ENCODE data around the gene SLC49A3. TPM values are rescaled to one million over a fixed set of nuclear protein-coding genes. Genes with fewer than 3 reads are reported as not detected.

Gene SLC49A3
- total and polyA plus RNA-seq, 2 of the 13 experiments (the other 11 are each of a cell fraction or from before 2014, with no cell fraction given), result 0.07 to 0.17 TPM

DNA sequence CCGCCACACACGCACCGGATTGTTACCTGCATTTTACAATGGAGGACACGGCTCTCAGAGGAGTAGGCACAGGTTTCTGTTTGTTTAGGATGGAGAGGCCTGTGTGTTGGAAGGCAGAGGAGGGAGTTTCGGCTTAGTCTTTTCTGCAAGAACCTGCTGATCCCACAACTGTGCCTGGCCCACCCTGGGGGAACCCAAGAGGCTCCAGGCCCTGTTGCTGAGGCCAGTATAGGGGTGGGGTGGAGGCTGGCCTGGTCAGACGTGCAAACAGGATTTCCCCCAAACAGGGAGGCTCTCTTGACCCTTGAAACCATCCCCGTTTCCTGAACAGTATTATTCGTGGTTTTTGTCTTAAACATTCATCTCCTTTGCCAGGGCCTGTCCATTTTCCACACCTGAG, 772 bp upstream of the SLC49A3 start:
- POLR2A ChIA-PET, result no interaction called here
- 8% methylated on average over 4 of the region's 8 CpGs for WGBS (ENCODE audit: low lambda C conversion rate)

More for the DNA sequence above, 772 bp upstream of the SLC49A3 start:
- no peaks in the 10 kb centered on the region for H3K9me3 ChIP-seq (ENCODE audit: low read length)
- CTCF ChIA-PET (ENCODE audit: low intra/inter-chr PET ratio, low total read pairs), result no interaction called here
- H3K27me3 ChIP-seq (ENCODE audit: control insufficient read depth in 1 of 2, insufficient read depth in 2 of 2, low read length in 2 of 2), result peaks cover 3 to 21% of the 10 kb centered on the region in 2 experiments; a peak in 3 of 5 replicates
- FAIRE-seq (no peak), DNase-seq (ENCODE audit: low spot score) (no peak), ATAC-seq (no peak)
- H3K27ac ChIP-seq (ENCODE audit: extremely low read length, insufficient read depth, low read length), result no peak overlapping the region
- intact Hi-C loops (cut with micrococcal nuclease; ENCODE audit: unreplicated experiment), result loop anchor here (5.0 kb wide), 1 partner anchor 33 kb away; no protein-coding TSS in a partner anchor
- no peak overlapping the region for H2AFZ ChIP-seq (ENCODE audit: low read length)
- no peaks in the 10 kb centered on the region for H4K20me1 ChIP-seq (ENCODE audit: insufficient read depth, low read length)
- no peaks in the 10 kb centered on the region for H3K79me2 ChIP-seq (ENCODE audit: insufficient read depth, low read length)
- H3K4me2 ChIP-seq (ENCODE audit: low read depth, low read length), result peak overlapping the region; percentile 14
- no peaks in the 10 kb centered on the region for H3K36me3 ChIP-seq (replicated peaks in 1 of 2; ENCODE audit: control insufficient read depth in 1 of 2, insufficient read depth in 2 of 2, low read length in 2 of 2)
- H3K9ac ChIP-seq (ENCODE audit: insufficient read depth, low read depth, low read length), result no peak overlapping the region
- BruUV-seq (replicated peaks), result no TSS peak
- H3K4me3 ChIP-seq (replicated peaks in 1 of 3; ENCODE audit: insufficient read depth in 1 of 3, low read depth in 2 of 3, low read length in 3 of 3), result no peak overlapping the region
- H3K4me1 ChIP-seq (ENCODE audit: insufficient read depth, low read length), result peaks cover 72% of the 10 kb centered on the region
- TF ChIP-seq ZNF431 (CRISPR knock-in tag; IDR thresholded peaks at IDR 0.05; ENCODE audit: borderline replicate concordance, low read depth) (0 out of 2 replicates have a peak, but pooled peaks have one; percentile 2), HNRNPUL1 (IDR thresholded peaks at IDR 0.05; ENCODE audit: low read depth, low read length) (no peak), ZNF7 (CRISPR knock-in tag; IDR thresholded peaks at IDR 0.05) (peak; percentile 83), ZNF253 (CRISPR knock-in tag; IDR thresholded peaks at IDR 0.05; ENCODE audit: borderline replicate concordance) (no peak), ZBTB8A (CRISPR knock-in tag; IDR thresholded peaks at IDR 0.05; ENCODE audit: borderline replicate concordance, low read depth) (no peak), POLR2A (IDR thresholded peaks at IDR 0.05; ENCODE audit: insufficient read depth in 1 of 2, low read depth in 2 of 2, low read length in 2 of 2) (no peak), MTF2 (CRISPR knock-in tag; IDR thresholded peaks at IDR 0.05; ENCODE audit: borderline replicate concordance) (no peak), TBL1XR1 (IDR thresholded peaks at IDR 0.05; ENCODE audit: borderline replicate concordance, low read length, partially characterized antibody) (no peak), HMG20B (CRISPR knock-in tag; conservative IDR thresholded peaks at IDR 0.05) (no peak)
- TF ChIP-seq, protein P1, sequence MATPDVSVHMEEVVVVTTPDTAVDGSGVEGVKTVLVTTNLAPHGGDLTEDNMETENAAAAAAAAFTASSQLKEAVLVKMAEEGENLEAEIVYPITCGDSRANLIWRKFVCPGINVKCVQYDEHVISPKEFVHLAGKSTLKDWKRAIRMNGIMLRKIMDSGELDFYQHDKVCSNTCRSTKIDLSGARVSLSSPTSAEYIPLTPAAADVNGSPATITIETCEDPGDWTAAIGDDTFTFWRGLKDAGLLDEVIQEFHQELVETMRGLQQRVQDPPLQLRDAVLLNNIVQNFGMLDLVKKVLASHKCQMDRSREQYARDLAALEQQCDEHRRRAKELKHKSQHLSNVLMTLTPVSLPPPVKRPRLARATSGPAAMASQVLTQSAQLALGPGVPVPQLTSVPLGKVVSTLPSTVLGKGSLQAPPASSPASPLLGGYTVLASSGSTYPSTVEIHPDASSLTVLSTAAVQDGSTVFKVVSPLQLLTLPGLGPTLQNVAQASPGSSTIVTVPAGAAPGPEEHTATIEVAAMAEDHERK (CRISPR knock-in tag; IDR thresholded peaks at IDR 0.05; ENCODE audit: low read depth), result no peak
- in situ Hi-C loops (cut with HindIII; ENCODE audit: extremely low pct_ligation_motif_present, low pct_unique_long_range_greater_than_20kb), result no loop called here
